GM12878 (cell line): Measurements from ENCODE around the gene MRPL42. TPM values are rescaled to one million over a fixed set of nuclear protein-coding genes. Genes with fewer than 3 reads are reported as not detected.

Experiments
- ATAC-seq: fragments of 200-7000 bp; cut with Tn5 transposase; 3 replicates; pipeline ENCODE4 v1.9.1; 2020; ENCODE audit warnings: mild to moderate bottlenecking, moderate library complexity
- BruUV-seq: library from RNA; stranded (reverse); fragments of 400-500 nt; replicated peaks from 2 replicates; lab custom pipeline; 2021; lab: Mats Ljungman, UMichigan
- CTCF ChIA-PET: fragments of 300-600 bp; sonication (Branson Sonifier 250); formaldehyde crosslinking; extraction: SDS; loops from one replicate; lab custom pipeline; 2021; ENCODE audit warnings: inconsistent platforms; lab: Yijun Ruan, JAX
- POLR2A ChIA-PET: fragments of 350-600 bp; formaldehyde crosslinking; extraction: SDS; loops from one replicate; lab custom pipeline; 2021; ENCODE audit warnings: inconsistent platforms; lab: Charles Lee
- RAD21 ChIA-PET: fragments of 300-600 bp; sonication (Branson Sonifier 250); formaldehyde crosslinking; loops from one replicate; lab custom pipeline; 2023; ENCODE audit warnings: antibody characterized with exemption; ENCODE audit not compliant: unreplicated experiment; lab: Charles Lee
- SMC1A ChIA-PET: fragments of 300-600 bp; sonication (Branson Sonifier 250); formaldehyde crosslinking; loops from one replicate; lab custom pipeline; 2023; ENCODE audit not compliant: unreplicated experiment, uncharacterized antibody; lab: Charles Lee
- DNase-seq: peaks from one replicate; pipeline ENCODE4 v3.0.0-alpha.2; 2011; ENCODE audit warnings: low read depth, low spot score
- FAIRE-seq: peaks from 3 replicates; lab custom pipeline; 2011; peaks lifted over from hg19 to GRCh38; lab: Jason Lieb, UNC
- H2AFZ ChIP-seq: 2 replicates; pipeline ENCODE4 v1.6.0; 2011; ENCODE audit warnings: low read depth, low read length, control low read depth; ENCODE audit not compliant: control insufficient read depth
- H3K27ac ChIP-seq: 2 replicates; pipeline ENCODE4 v1.5.1; 2011; ENCODE audit warnings: control low read depth; ENCODE audit not compliant: control insufficient read depth, insufficient read depth
- H3K27me3 ChIP-seq, 2 experiments: replicated peaks in 1 of 2; 2 replicates each; pipeline versions ENCODE4 v1.6.0 to v1.6.1; 2011; ENCODE audit warnings: low read length in 1 of 2; ENCODE audit not compliant: control insufficient read depth in 2 of 2, insufficient read depth in 2 of 2
- H3K36me3 ChIP-seq, 2 experiments: 2 replicates each; pipeline ENCODE4 v1.5.1; 2011; ENCODE audit warnings: low read length in 1 of 2; ENCODE audit not compliant: control insufficient read depth in 2 of 2, insufficient read depth in 2 of 2
- H3K4me1 ChIP-seq: 2 replicates; pipeline ENCODE4 v1.6.1; 2011; ENCODE audit warnings: mild to moderate bottlenecking, low read length, moderate library complexity, mixed read lengths; ENCODE audit not compliant: control insufficient read depth, insufficient read depth
- H3K4me2 ChIP-seq: 2 replicates; pipeline ENCODE4 v1.6.0; 2011; ENCODE audit warnings: control low read depth; ENCODE audit not compliant: control insufficient read depth, insufficient read depth
- H3K4me3 ChIP-seq: fragments of 200-600 bp; sonication (generic); 2 replicates; pipeline ENCODE4 v1.5.1; 2016
- H3K79me2 ChIP-seq: 2 replicates; pipeline ENCODE4 v1.6.0; 2011; ENCODE audit warnings: low read length; ENCODE audit not compliant: control insufficient read depth, insufficient read depth
- H3K9ac ChIP-seq: 2 replicates; pipeline ENCODE4 v1.8.0; 2011; ENCODE audit warnings: low read length, control low read depth, mixed read lengths; ENCODE audit not compliant: control insufficient read depth, insufficient read depth
- H3K9me3 ChIP-seq: replicated peaks from 3 replicates; pipeline ENCODE4 v1.5.1; 2011; ENCODE audit warnings: mild to moderate bottlenecking, low read length; ENCODE audit not compliant: control insufficient read depth, insufficient read depth
- H4K20me1 ChIP-seq: 2 replicates; pipeline ENCODE4 v1.6.0; 2011; ENCODE audit not compliant: control insufficient read depth, insufficient read depth
- CHD1 ChIP-seq: IDR thresholded peaks from 2 replicates; pipeline ENCODE4 v1.6.1; 2012; ENCODE audit warnings: low read depth, low read length, improper control_type of control experiment
- EGR1 ChIP-seq, 2 experiments: IDR thresholded peaks; 1 replicate in 1 of 2; 2 replicates in 1 of 2; pipeline ENCODE4 v1.6.1; 2011 to 2012; ENCODE audit warnings: low read depth in 2 of 2, low read length in 2 of 2, borderline replicate concordance in 1 of 2, mild to moderate bottlenecking in 1 of 2, moderate library complexity in 1 of 2
- HDGF ChIP-seq: fragments of 450-650 bp; IDR thresholded peaks from 2 replicates; pipeline ENCODE4 v1.6.1; 2016; ENCODE audit warnings: antibody characterized with exemption
- MEF2A ChIP-seq: IDR thresholded peaks from 2 replicates; pipeline ENCODE4 v1.6.1; 2011; ENCODE audit warnings: low read depth, mild to moderate bottlenecking, low read length, moderate library complexity; ENCODE audit not compliant: insufficient read depth
- NFYA ChIP-seq: IDR thresholded peaks from 2 replicates; pipeline ENCODE4 v1.6.1; 2011; ENCODE audit warnings: low read depth, mild to moderate bottlenecking, low read length, improper control_type of control experiment, borderline replicate concordance
- POLR2A ChIP-seq: IDR thresholded peaks from 2 replicates; pipeline ENCODE4 v1.6.1; 2011; ENCODE audit warnings: low read depth, mild to moderate bottlenecking, low read length
- RELB ChIP-seq: fragments of 450-650 bp; IDR thresholded peaks from 2 replicates; pipeline ENCODE4 v1.6.1; 2017; ENCODE audit warnings: low read depth, mild to moderate bottlenecking, moderate library complexity
- SMC3 ChIP-seq: IDR thresholded peaks from 2 replicates; pipeline ENCODE4 v1.6.1; 2011; ENCODE audit warnings: low read length, improper control_type of control experiment, borderline replicate concordance
- STAT1 ChIP-seq: fragments of 450-650 bp; conservative IDR thresholded peaks from 2 replicates; pipeline ENCODE4 v1.6.1; 2014; ENCODE audit warnings: antibody characterized with exemption, mild to moderate bottlenecking
- ZBTB11 ChIP-seq: fragments of 450-650 bp; formaldehyde crosslinking; IDR thresholded peaks from 2 replicates; pipeline ENCODE4 v1.5.0; 2022; ENCODE audit warnings: mild to moderate bottlenecking, missing genetic modification characterization
- ZZZ3 ChIP-seq: IDR thresholded peaks from 2 replicates; pipeline ENCODE4 v1.6.1; 2011; ENCODE audit warnings: low read depth; ENCODE audit not compliant: control insufficient read depth, insufficient read length
- WGBS: methylation state at CpG from one replicate; pipeline ENCODE4 v1.1.6; 2016; ENCODE audit warnings: low lambda C conversion rate; ENCODE audit not compliant: insufficient replicate concordance, insufficient coverage; ENCODE audit errors: missing lambda C conversion rate; 5-methylcytosine and 5-hydroxymethylcytosine counted together
- in situ Hi-C: fragments of 300-500 bp; cut with MboI; formaldehyde crosslinking; loops from 9 replicates; pipeline ENCODE4 v1.14.3; 2018; ENCODE audit warnings: mixed read lengths
- intact Hi-C: fragments of 100-400 bp; cut with micrococcal nuclease; formaldehyde crosslinking; loops from one replicate; pipeline ENCODE4 v1.14.2; 2022; ENCODE audit not compliant: unreplicated experiment
- polyA plus RNA-seq, 11 experiments: library from polyadenylated mRNA; depleted of rRNA in 4 of 11; unstranded in 6 of 11; stranded (reverse) in 5 of 11; fragments of >200 nt; fragmentation: Nextera tagmentation in 4 of 11; fragmentation: Illumina TruSeq in 1 of 11; extraction: Ambion mirVana in 4 of 11; extraction: Trizol in 1 of 11; gene quantifications; 1 replicate in 1 of 11; 2 replicates in 10 of 11; pipeline versions ENCODE4 v1.2.1 to v1.2.3, GENCODE V29; 2011 to 2016; ENCODE audit warnings: inconsistent platforms in 2 of 11, missing spikeins in 2 of 11, low read depth in 1 of 11
- total RNA-seq, 4 experiments: library from RNA; depleted of rRNA in 3 of 4; stranded (reverse); fragments of >200 nt in 3 of 4; fragmentation: Illumina TruSeq in 1 of 4; extraction: Trizol in 1 of 4; gene quantifications; 2 replicates each; pipeline versions ENCODE4 v1.2.1 to v1.2.3, GENCODE V29; 2013 to 2021

Gene MRPL42
- total and polyA plus RNA-seq, 10 of the 15 experiments (the other 5 are each of a cell fraction or from before 2014, with no cell fraction given), result 65.1 to 427 (median 126) TPM

- in situ Hi-C loops (no loop called here), intact Hi-C loops (no loop called here)
- peaks cover 35% of the 10 kb centered on the region for H3K79me2 ChIP-seq
- RAD21 ChIA-PET, result no interaction called here
- no peaks in the 10 kb centered on the region for H4K20me1 ChIP-seq
- no peak overlapping the region for H3K9ac ChIP-seq
- SMC1A ChIA-PET, result interaction anchor here (0.7 to 1.5 kb wide), 3 partner anchors 11 to 499 kb away, joined by 3 to 5 read pairs (median 3); no protein-coding TSS in a partner anchor
- POLR2A ChIA-PET, result interaction anchor here (0.5 to 1.4 kb wide), 4 partner anchors 28 to 535 kb away, joined by 3 to 6 read pairs (median 4); no protein-coding TSS in a partner anchor
- no peaks in the 10 kb centered on the region; a peak in 1 of 4 replicates for H3K36me3 ChIP-seq
- 92% methylated on average over 5 of the region's 5 CpGs for WGBS
- no peak for FAIRE-seq
- H3K27ac ChIP-seq, result no peak overlapping the region
- H3K4me1 ChIP-seq, result peaks cover 3% of the 10 kb centered on the region; the same call in 1 of the 2 replicates
- no peaks in the 10 kb centered on the region for H3K27me3 ChIP-seq
- no peaks in the 10 kb centered on the region for H3K9me3 ChIP-seq
- ATAC-seq, result no peak
- CTCF ChIA-PET, result interaction anchor here (1.4 to 1.8 kb wide), 3 partner anchors 45 to 636 kb away, joined by 3 to 6 read pairs (median 5); no protein-coding TSS in a partner anchor
- no peak overlapping the region for H3K4me2 ChIP-seq
- no peak overlapping the region for H2AFZ ChIP-seq
- TF ChIP-seq RELB, result no peak
- no peak for TF ChIP-seq HDGF
- TF ChIP-seq ZBTB11 (CRISPR knock-in tag), result no peak
- TF ChIP-seq SMC3, result no peak
- no peak for TF ChIP-seq MEF2A
- no peak for TF ChIP-seq ZZZ3
- TF ChIP-seq EGR1 (IDR thresholded peaks at IDR 0.05; ENCODE audit: borderline replicate concordance in 1 of 2, low read depth in 2 of 2, low read length in 2 of 2), result no peak
- no peak for TF ChIP-seq NFYA
- no peak for TF ChIP-seq POLR2A
- TF ChIP-seq STAT1, result no peak
- no peak for TF ChIP-seq CHD1
- BruUV-seq, result no TSS peak
- no peak for DNase-seq
- H3K4me3 ChIP-seq, result no peak overlapping the region
These were observed 1.5 kb upstream of the MRPL42 start for GRCh38 chr12:93465841-93466240.
